KBM-7 (cell line): ENCODE data around the gene EPHA8.
A peak's percentile ranks its signal among the peaks of the same experiment; 100 is the strongest.

Source experiments
- DNase-seq: peaks from one replicate; pipeline ENCODE4 v3.0.0-alpha.2; 2015
- in situ Hi-C: fragments of 300-500 bp; cut with MboI; formaldehyde crosslinking; loops from 2 replicates; pipeline ENCODE4 v1.14.3; 2020; ENCODE audit warnings: low sequenced_read_pairs, low pct_unique_long_range_greater_than_20kb, mixed read lengths

Gene EPHA8

GRCh38 chr1:22633697-22634463 lies 70.6 kb downstream of the EPHA8 start:
- in situ Hi-C loops: no loop called here

GRCh38 chr1:22635436-22635835 lies 72.1 kb downstream of the EPHA8 start:
- no peak for DNase-seq
- in situ Hi-C loops: no loop called here

More at GRCh38 chr1:22633697-22634463, 70.6 kb downstream of the EPHA8 start:
- DNase-seq: no peak

- DNase-seq: no peak
- in situ Hi-C loops: no loop called here
Measured at GRCh38 chr1:22636353-22636752, 73.1 kb downstream of the EPHA8 start, which contains the start of gene C1QA. C1QA (plus strand) TSS chr1:22636628; CDS start chr1:22637617, 989 bp downstream.

GRCh38 chr1:22636927-22637326 lies 73.6 kb downstream of the EPHA8 start:
- DNase-seq: no peak
- in situ Hi-C loops: no loop called here

- in situ Hi-C loops: no loop called here
- no peak for DNase-seq
Measured at GRCh38 chr1:22637907-22638445, 74.7 kb downstream of the EPHA8 start.

- in situ Hi-C loops: no loop called here
- DNase-seq: no peak
Measured at GRCh38 chr1:22638476-22639234, 75.4 kb downstream of the EPHA8 start.

- in situ Hi-C loops: no loop called here
- peak; percentile 40 for DNase-seq
Measured at GRCh38 chr1:22639286-22639685, 76.0 kb downstream of the EPHA8 start.

GRCh38 chr1:22641247-22641646 lies 78.0 kb downstream of the EPHA8 start:
- in situ Hi-C loops: loop anchor here (10.0 kb wide), 1 partner anchor 226 kb away; no protein-coding TSS in a partner anchor
- no peak for DNase-seq

- in situ Hi-C loops: loop anchor here (10.0 kb wide), 1 partner anchor 227 kb away; no protein-coding TSS in a partner anchor
- peak; percentile 71 for DNase-seq
Measured at GRCh38 chr1:22641906-22642636, 78.8 kb downstream of the EPHA8 start.

- DNase-seq: no peak
- in situ Hi-C loops: loop anchor here (10.0 kb wide), 1 partner anchor 229 kb away; no protein-coding TSS in a partner anchor
Measured at GRCh38 chr1:22643381-22643780, 80.1 kb downstream of the EPHA8 start, which contains the start of gene C1QC. C1QC (plus strand) TSS chr1:22643633; CDS start chr1:22644024, 391 bp downstream.

GRCh38 chr1:22643928-22644327 lies 80.6 kb downstream of the EPHA8 start:
- no peak for DNase-seq
- in situ Hi-C loops: loop anchor here (10.0 kb wide), 1 partner anchor 229 kb away; no protein-coding TSS in a partner anchor

GRCh38 chr1:22645931-22646330 lies 82.6 kb downstream of the EPHA8 start:
- DNase-seq: no peak
- in situ Hi-C loops: loop anchor here (10.0 kb wide), 1 partner anchor 231 kb away; no protein-coding TSS in a partner anchor

- in situ Hi-C loops: loop anchor here (10.0 kb wide), 1 partner anchor 232 kb away; no protein-coding TSS in a partner anchor
- DNase-seq: no peak
Measured at GRCh38 chr1:22646384-22646783, 83.1 kb downstream of the EPHA8 start.

- DNase-seq: no peak
- in situ Hi-C loops: no loop called here
Measured at GRCh38 chr1:22650089-22650693, 86.9 kb downstream of the EPHA8 start.

GRCh38 chr1:22651941-22652856 lies 88.9 kb downstream of the EPHA8 start:
- DNase-seq: peak; percentile 52
- in situ Hi-C loops: no loop called here

- in situ Hi-C loops: no loop called here
- DNase-seq: no peak
Measured at GRCh38 chr1:22652881-22653316, 89.6 kb downstream of the EPHA8 start, which contains the start of gene C1QB. C1QB (plus strand) TSS chr1:22653236; CDS start chr1:22659463, 6,227 bp downstream.
